H1 (cell line): ENCODE results near the gene AGGF1. TPM values are rescaled to one million over a fixed set of nuclear protein-coding genes. Genes with fewer than 3 reads are reported as not detected.

Source experiments
- CTCF ChIA-PET: fragments of 300-600 bp; sonication (Branson Sonifier 250); formaldehyde crosslinking; loops from one replicate; lab custom pipeline; 2021; ENCODE audit not compliant: partially characterized antibody; lab: Charles Lee
- POLR2A ChIA-PET: fragments of 300-600 bp; sonication (Branson Sonifier 250); formaldehyde crosslinking; loops from one replicate; lab custom pipeline; 2021; ENCODE audit warnings: inconsistent platforms; ENCODE audit not compliant: partially characterized antibody; lab: Charles Lee
- DNase-seq, 2 experiments: peaks; one replicate each; pipeline versions ENCODE4 v3.0.0 to v3.0.0-alpha.2; 2010 to 2022; ENCODE audit warnings: low spot score in 2 of 2, low read depth in 1 of 2, mixed read lengths in 1 of 2
- FAIRE-seq: peaks from 2 replicates; lab custom pipeline; 2011; peaks lifted over from hg19 to GRCh38; lab: Jason Lieb, UNC
- H2AFZ ChIP-seq: 2 replicates; pipeline ENCODE4 v1.8.1; 2012; ENCODE audit warnings: low read length, inconsistent platforms
- H2AK5ac ChIP-seq: 2 replicates; pipeline ENCODE4 v1.6.1; 2013; ENCODE audit warnings: low read depth, low read length
- H2BK120ac ChIP-seq: replicated peaks from 2 replicates; pipeline ENCODE3; 2013; ENCODE audit warnings: low read depth, low read length, inconsistent platforms
- H2BK12ac ChIP-seq: 2 replicates; pipeline ENCODE4 v1.6.1; 2013; ENCODE audit warnings: low read depth, low read length
- H2BK15ac ChIP-seq: 2 replicates; pipeline ENCODE4 v1.6.1; 2013; ENCODE audit warnings: low read length
- H2BK20ac ChIP-seq: 2 replicates; pipeline ENCODE4 v1.6.1; 2013; ENCODE audit warnings: low read length
- H2BK5ac ChIP-seq: 2 replicates; pipeline ENCODE4 v1.6.1; 2013; ENCODE audit warnings: low read depth, low read length
- H3K14ac ChIP-seq: 2 replicates; pipeline ENCODE4 v1.6.1; 2013; ENCODE audit warnings: inconsistent platforms; ENCODE audit not compliant: insufficient read length
- H3K18ac ChIP-seq: 2 replicates; pipeline ENCODE4 v1.6.1; 2013; ENCODE audit warnings: low read length; ENCODE audit errors: extremely low read depth
- H3K23ac ChIP-seq: 2 replicates; pipeline ENCODE4 v1.6.1; 2013; ENCODE audit warnings: inconsistent platforms; ENCODE audit not compliant: insufficient read length
- H3K23me2 ChIP-seq: 2 replicates; pipeline ENCODE4 v1.6.1; 2013; ENCODE audit warnings: low read depth, low read length
- H3K27ac ChIP-seq: 2 replicates; pipeline ENCODE4 v1.6.1; 2011; ENCODE audit warnings: low read depth, low read length, inconsistent platforms
- H3K27me3 ChIP-seq, 4 experiments: replicated peaks in 1 of 4; 1 replicate in 1 of 4; 2 replicates in 3 of 4; pipeline versions ENCODE4 v1.6.1 to v1.8.1; 2011 to 2013; ENCODE audit warnings: low read length in 3 of 4, mild to moderate bottlenecking in 3 of 4, inconsistent platforms in 2 of 4, mixed read lengths in 2 of 4, moderate library complexity in 1 of 4; ENCODE audit not compliant: control insufficient read depth in 3 of 4, insufficient read depth in 3 of 4; ENCODE audit errors: extremely low read depth in 1 of 4
- H3K36me3 ChIP-seq, 4 experiments: 2 replicates each; pipeline versions ENCODE4 v1.6.1 to v1.8.1; 2011 to 2013; ENCODE audit warnings: mild to moderate bottlenecking in 4 of 4, low read length in 3 of 4, moderate library complexity in 2 of 4, control low read depth in 1 of 4, inconsistent platforms in 1 of 4; ENCODE audit not compliant: insufficient read depth in 4 of 4, control insufficient read depth in 2 of 4
- H3K4ac ChIP-seq: replicated peaks from 2 replicates; pipeline ENCODE3; 2013; ENCODE audit warnings: low read length, low read depth, mixed read lengths, inconsistent platforms; ENCODE audit not compliant: insufficient read length
- H3K4me1 ChIP-seq, 4 experiments: replicated peaks in 1 of 4; 1 replicate in 1 of 4; 2 replicates in 3 of 4; pipeline versions ENCODE4 v1.6.1 to v1.8.1; 2011 to 2013; ENCODE audit warnings: low read length in 3 of 4, inconsistent platforms in 2 of 4, mixed read lengths in 1 of 4; ENCODE audit not compliant: insufficient read depth in 4 of 4, control insufficient read depth in 3 of 4
- H3K4me2 ChIP-seq, 2 experiments: 2 replicates each; pipeline versions ENCODE4 v1.6.1 to v1.8.1; 2011 to 2013; ENCODE audit warnings: low read depth in 2 of 2, low read length in 2 of 2, control low read depth in 1 of 2, inconsistent platforms in 1 of 2, mild to moderate bottlenecking in 1 of 2; ENCODE audit not compliant: insufficient read depth in 1 of 2
- H3K4me3 ChIP-seq, 4 experiments: fragments of 200-600, 300-600 bp in 1 of 4; sonication (generic), shearing (Covaris generic), sonication (Bioruptor Twin) in 1 of 4; 2 replicates each; pipeline versions ENCODE4 v1.5.1 to v1.8.1; 2011 to 2016; ENCODE audit warnings: low read length in 4 of 4, low read depth in 3 of 4, control low read depth in 2 of 4, inconsistent platforms in 2 of 4, mild to moderate bottlenecking in 2 of 4, mixed read lengths in 1 of 4, moderate library complexity in 1 of 4; ENCODE audit not compliant: insufficient read depth in 2 of 4; ENCODE audit errors: extremely low read depth in 1 of 4
- H3K56ac ChIP-seq: replicated peaks from 2 replicates; pipeline ENCODE3; 2013; ENCODE audit warnings: low read depth, mild to moderate bottlenecking, mixed read lengths, low read length, inconsistent platforms; ENCODE audit not compliant: insufficient read length
- H3K79me1 ChIP-seq: 2 replicates; pipeline ENCODE4 v1.6.1; 2013; ENCODE audit warnings: low read depth, low read length, control low read depth
- H3K79me2 ChIP-seq, 2 experiments: 2 replicates each; pipeline versions ENCODE4 v1.6.1 to v1.8.1; 2012 to 2013; ENCODE audit warnings: low read length in 2 of 2, mild to moderate bottlenecking in 2 of 2, inconsistent platforms in 1 of 2; ENCODE audit not compliant: insufficient read depth in 2 of 2, control insufficient read depth in 1 of 2
- H3K9ac ChIP-seq, 4 experiments: replicated peaks in 1 of 4; 1 replicate in 1 of 4; 2 replicates in 3 of 4; pipeline versions ENCODE4 v1.6.1 to v1.8.1; 2011 to 2013; ENCODE audit warnings: low read depth in 3 of 4, low read length in 3 of 4, control low read depth in 2 of 4, mild to moderate bottlenecking in 2 of 4, moderate library complexity in 2 of 4, inconsistent platforms in 1 of 4; ENCODE audit errors: extremely low read depth in 1 of 4
- H3K9me3 ChIP-seq, 2 experiments: 2 replicates each; pipeline versions ENCODE4 v1.6.1 to v1.8.1; 2012 to 2013; ENCODE audit warnings: mild to moderate bottlenecking in 2 of 2, moderate library complexity in 2 of 2, control low read depth in 1 of 2, inconsistent platforms in 1 of 2, low read depth in 1 of 2, low read length in 1 of 2, mixed read lengths in 1 of 2; ENCODE audit not compliant: insufficient read depth in 2 of 2
- H4K20me1 ChIP-seq, 2 experiments: replicated peaks in 1 of 2; 2 replicates each; pipeline versions ENCODE3 to v1.8.1; 2011 to 2013; ENCODE audit warnings: inconsistent platforms in 2 of 2, low read length in 2 of 2, mild to moderate bottlenecking in 1 of 2; ENCODE audit not compliant: insufficient read depth in 2 of 2, control insufficient read depth in 1 of 2
- H4K5ac ChIP-seq: 2 replicates; pipeline ENCODE4 v1.6.1; 2013; ENCODE audit warnings: low read length, low read depth, mixed read lengths, inconsistent platforms; ENCODE audit not compliant: insufficient read length
- H4K8ac ChIP-seq: 2 replicates; pipeline ENCODE4 v1.8.0; 2013; ENCODE audit warnings: mild to moderate bottlenecking, moderate library complexity, low read length, inconsistent platforms; ENCODE audit not compliant: insufficient read depth; ENCODE audit errors: extremely low read depth
- H4K91ac ChIP-seq: replicated peaks from 2 replicates; pipeline ENCODE3; 2013; ENCODE audit warnings: low read length, mixed read lengths, inconsistent platforms; ENCODE audit not compliant: insufficient read length
- HDAC2 ChIP-seq, 2 experiments: fragments of 300-600 bp in 1 of 2; sonication (generic) in 1 of 2; IDR thresholded peaks; 2 replicates each; pipeline ENCODE4 v1.6.1; 2011 to 2012; ENCODE audit warnings: low read depth in 2 of 2, low read length in 2 of 2, mild to moderate bottlenecking in 2 of 2, moderate library complexity in 2 of 2, borderline replicate concordance in 1 of 2, inconsistent platforms in 1 of 2
- JUND ChIP-seq: IDR thresholded peaks from 2 replicates; pipeline ENCODE4 v1.6.1; 2011; ENCODE audit warnings: mild to moderate bottlenecking, improper control_type of control experiment, low read length
- SIRT6 ChIP-seq: IDR thresholded peaks from one replicate; pipeline ENCODE4 v1.7.1; 2012; ENCODE audit warnings: low read length, inconsistent platforms
- SUZ12 ChIP-seq: fragments of 200-600 bp; sonication (generic); IDR thresholded peaks from 2 replicates; pipeline ENCODE4 v1.6.1; 2012; ENCODE audit warnings: mild to moderate bottlenecking, inconsistent platforms, low read length, moderate library complexity, mixed read lengths
- WGBS, 2 experiments: shearing (Covaris generic) in 1 of 2; methylation state at CpG; one replicate each; pipeline versions ENCODE4 v1.1.6 to v1.1.7; 2013 to 2015; ENCODE audit warnings: low lambda C conversion rate in 2 of 2, mixed read lengths in 2 of 2, inconsistent platforms in 1 of 2, low coverage in 1 of 2, missing lambda C conversion rate in 1 of 2; ENCODE audit not compliant: insufficient replicate concordance in 2 of 2, insufficient coverage in 1 of 2, insufficient read length in 1 of 2; ENCODE audit errors: extremely low coverage in 1 of 2, missing lambda C conversion rate in 1 of 2; 5-methylcytosine and 5-hydroxymethylcytosine counted together
- polyA plus RNA-seq, 7 experiments: library from polyadenylated mRNA; depleted of rRNA in 3 of 7; stranded (reverse) in 5 of 7; unstranded in 2 of 7; fragments of >200 nt in 5 of 7; fragments of 200-250 nt in 2 of 7; gene quantifications; 1 replicate in 5 of 7; 2 replicates in 1 of 7; 4 replicates in 1 of 7; pipeline versions ENCODE4 v1.2.1 to v1.2.3, GENCODE V29; 2011 to 2013; ENCODE audit warnings: missing spikeins in 2 of 7, mixed read lengths in 2 of 7
- total RNA-seq: library from RNA; stranded (reverse); fragmentation: NEBNext Ultra II Directional; extraction: Animal tissue kit (Norgen Biotek cat#: 25700); gene quantifications from 2 replicates; pipeline ENCODE4 v1.2.1, GENCODE V29; 2021

AGGF1 gene
- total and polyA plus RNA-seq, 2 of the 8 experiments (the other 6 are each of a cell fraction or from before 2014, with no cell fraction given), result 7.3 to 19.0 TPM

DNA sequence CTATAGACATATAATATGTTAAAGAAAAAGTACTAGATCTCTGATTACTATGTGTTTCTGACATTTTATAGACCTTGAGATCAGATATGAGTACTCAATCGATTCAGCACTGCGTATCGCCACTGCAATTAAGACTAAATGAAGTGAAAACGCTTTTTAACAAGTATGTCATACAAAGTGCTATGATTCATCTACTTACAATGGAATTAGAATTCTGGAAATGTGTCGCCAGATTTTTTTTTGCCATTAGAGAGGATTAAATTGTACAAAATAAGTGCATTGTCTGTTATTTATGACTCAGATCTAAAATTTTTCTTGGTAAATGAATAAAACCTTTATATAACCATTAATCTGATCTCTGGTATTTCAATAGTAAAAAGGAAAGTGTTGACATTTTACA lies 20.0 kb upstream of the AGGF1 start:
- Histone ChIP-seq H3K4me1 (peaks cover 0 to 3% (median 0%) of the 10 kb centered on the region in 4 experiments; a peak in 1 of 7 replicates), H2BK5ac (no peak overlapping the region), H3K79me2 (no peaks in the 10 kb centered on the region), H2AK5ac (no peak overlapping the region), H4K8ac (no peak overlapping the region), H2AFZ (no peak overlapping the region), H3K23me2 (no peaks in the 10 kb centered on the region), H3K56ac (no peak overlapping the region), H4K5ac (no peak overlapping the region), H2BK15ac (no peak overlapping the region), H2BK20ac (no peak overlapping the region), H3K4me3 (no peak overlapping the region), H3K23ac (no peak overlapping the region), H3K4me2 (no peak overlapping the region), H3K9ac (no peak overlapping the region), H4K20me1 (no peaks in the 10 kb centered on the region), H4K91ac (no peak overlapping the region), H3K27me3 (no peaks in the 10 kb centered on the region), H3K27ac (no peak overlapping the region), H3K18ac (no peak overlapping the region), H3K9me3 (0 out of 4 replicates have a peak, but pooled peaks cover 0 to 2% of the 10 kb centered on the region in 2 experiments), H3K4ac (no peak overlapping the region), H3K36me3 (no peaks in the 10 kb centered on the region), H2BK120ac (no peak overlapping the region), H2BK12ac (no peak overlapping the region), H3K14ac (no peak overlapping the region), H3K79me1 (no peaks in the 10 kb centered on the region)
- FAIRE-seq, result no peak
- WGBS, 2 experiments, result 95% methylated on average over 5 of the region's 5 CpGs; no CpG with 5 or more reads in 1 of the 2 experiments
- ChIA-PET POLR2A (no interaction called here), CTCF (no interaction called here)
- DNase-seq, result no peak
- no peak for TF ChIP-seq HDAC2 (IDR thresholded peaks at IDR 0.05; ENCODE audit: borderline replicate concordance in 1 of 2, low read depth in 2 of 2, low read length in 2 of 2)
- TF ChIP-seq SUZ12, result no peak
- TF ChIP-seq SIRT6, result no peak
- no peak for TF ChIP-seq JUND
